ENCODE data around the gene PPP2R2D.
"Not testable (repeated sequence)": the region's sequence is repeated elsewhere in the genome, so short reads cannot be mapped to it uniquely, and the experiment has no call there.

PPP2R2D gene

DNA sequence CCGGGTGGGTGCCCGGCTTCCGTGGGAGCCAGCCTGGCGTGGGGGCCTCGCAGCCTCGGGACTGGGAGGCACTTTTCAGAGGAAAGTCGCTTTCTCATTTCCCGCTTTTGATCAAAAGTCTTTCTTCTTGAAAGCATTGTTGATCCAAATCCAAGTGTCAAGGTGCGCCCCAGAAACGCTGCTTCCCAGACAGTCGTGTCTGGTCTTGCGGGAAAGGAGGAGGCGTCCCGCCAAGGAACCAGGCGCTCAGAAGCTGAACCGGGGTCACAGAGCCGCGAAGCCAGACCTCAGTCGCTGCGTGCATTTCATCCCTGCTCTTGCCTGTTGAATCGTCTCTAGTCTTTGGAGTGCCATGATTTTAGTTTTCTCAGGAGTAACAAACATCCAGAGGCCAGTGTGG lies 82.0 kb downstream of the PPP2R2D start:
- Histone ChIP-seq H3K4me3 (ENCODE audit: low read depth, low read length) (no peak overlapping the region), H3K27me3 (ENCODE audit: control insufficient read depth, insufficient read depth, low read length) (no peaks in the 10 kb centered on the region), H3K79me2 (no peaks in the 10 kb centered on the region), H3K4me2 (ENCODE audit: low read length) (peak overlapping the region; percentile 82), H3K36me3 (ENCODE audit: control insufficient read depth, insufficient read depth, low read length) (no peaks in the 10 kb centered on the region), H3K9me3 (ENCODE audit: control insufficient read depth, low read length) (no peaks in the 10 kb centered on the region), H3K27ac (no peak overlapping the region), H2AFZ (peak overlapping the region; percentile 98), H3K9ac (no peak overlapping the region), H3K4me1 (peaks cover 9% of the 10 kb centered on the region)
- TF ChIP-seq, protein P1, sequence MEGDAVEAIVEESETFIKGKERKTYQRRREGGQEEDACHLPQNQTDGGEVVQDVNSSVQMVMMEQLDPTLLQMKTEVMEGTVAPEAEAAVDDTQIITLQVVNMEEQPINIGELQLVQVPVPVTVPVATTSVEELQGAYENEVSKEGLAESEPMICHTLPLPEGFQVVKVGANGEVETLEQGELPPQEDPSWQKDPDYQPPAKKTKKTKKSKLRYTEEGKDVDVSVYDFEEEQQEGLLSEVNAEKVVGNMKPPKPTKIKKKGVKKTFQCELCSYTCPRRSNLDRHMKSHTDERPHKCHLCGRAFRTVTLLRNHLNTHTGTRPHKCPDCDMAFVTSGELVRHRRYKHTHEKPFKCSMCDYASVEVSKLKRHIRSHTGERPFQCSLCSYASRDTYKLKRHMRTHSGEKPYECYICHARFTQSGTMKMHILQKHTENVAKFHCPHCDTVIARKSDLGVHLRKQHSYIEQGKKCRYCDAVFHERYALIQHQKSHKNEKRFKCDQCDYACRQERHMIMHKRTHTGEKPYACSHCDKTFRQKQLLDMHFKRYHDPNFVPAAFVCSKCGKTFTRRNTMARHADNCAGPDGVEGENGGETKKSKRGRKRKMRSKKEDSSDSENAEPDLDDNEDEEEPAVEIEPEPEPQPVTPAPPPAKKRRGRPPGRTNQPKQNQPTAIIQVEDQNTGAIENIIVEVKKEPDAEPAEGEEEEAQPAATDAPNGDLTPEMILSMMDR (IDR thresholded peaks at IDR 0.05): no peak

DNA sequence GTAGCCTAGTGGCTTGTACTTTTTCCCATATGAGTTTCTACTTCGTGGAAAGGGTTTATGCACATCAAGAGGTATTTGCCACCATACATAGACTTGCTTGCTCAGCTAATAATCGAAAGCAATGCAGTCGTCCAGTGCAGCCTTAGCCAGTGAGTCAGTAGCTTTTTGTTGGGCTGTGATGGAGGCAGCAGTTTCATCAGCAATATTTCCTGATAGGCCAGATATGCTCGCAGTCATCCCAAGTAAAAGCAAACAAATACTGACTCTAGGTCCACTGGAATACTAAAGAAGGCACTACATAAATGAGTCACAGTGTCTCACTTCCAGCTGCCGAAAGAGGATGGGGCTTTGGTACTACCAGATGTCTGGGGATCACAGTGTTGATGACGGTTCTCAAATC lies 83.0 kb downstream of the PPP2R2D start:
- Histone ChIP-seq H2AFZ (no peak overlapping the region), H3K79me2 (no peaks in the 10 kb centered on the region), H3K27ac (no peak overlapping the region), H3K36me3 (ENCODE audit: control insufficient read depth, insufficient read depth, low read length) (no peaks in the 10 kb centered on the region), H3K4me1 (peaks cover 9% of the 10 kb centered on the region), H3K4me3 (ENCODE audit: low read depth, low read length) (no peak overlapping the region), H3K27me3 (ENCODE audit: control insufficient read depth, insufficient read depth, low read length) (no peaks in the 10 kb centered on the region), H3K4me2 (ENCODE audit: low read length) (no peak overlapping the region), H3K9ac (no peak overlapping the region), H3K9me3 (ENCODE audit: control insufficient read depth, low read length) (no peaks in the 10 kb centered on the region)
- TF ChIP-seq, protein P1 (IDR thresholded peaks at IDR 0.05): no peak

DNA sequence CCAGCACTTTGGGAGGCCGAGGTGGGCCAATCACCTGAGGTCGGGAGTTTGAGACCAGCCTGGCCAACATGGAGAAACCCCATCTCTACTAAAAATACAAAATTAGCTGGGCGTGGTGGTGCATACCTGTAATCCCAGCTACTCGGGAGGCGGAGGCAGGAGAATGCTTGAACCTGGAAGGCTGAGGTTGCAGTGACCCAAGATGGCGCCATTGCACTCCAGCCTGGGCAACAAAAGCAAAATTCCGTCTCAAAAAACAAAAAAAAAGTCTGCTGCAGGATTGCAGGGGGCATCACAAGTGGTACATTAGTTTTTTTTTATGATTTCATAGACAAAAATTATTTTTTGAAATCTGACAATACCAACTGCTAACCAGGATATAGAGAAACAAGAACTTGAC lies 86.0 kb downstream of the PPP2R2D start:
- H3K4me1 ChIP-seq; H3K27me3 ChIP-seq (ENCODE audit: control insufficient read depth, insufficient read depth, low read length); H3K79me2 ChIP-seq; H3K36me3 ChIP-seq (ENCODE audit: control insufficient read depth, insufficient read depth, low read length); H2AFZ ChIP-seq; H3K9ac ChIP-seq; H3K4me3 ChIP-seq (ENCODE audit: low read depth, low read length); H3K4me2 ChIP-seq (ENCODE audit: low read length); H3K9me3 ChIP-seq (ENCODE audit: control insufficient read depth, low read length); H3K27ac ChIP-seq: not testable (repeated sequence)

DNA sequence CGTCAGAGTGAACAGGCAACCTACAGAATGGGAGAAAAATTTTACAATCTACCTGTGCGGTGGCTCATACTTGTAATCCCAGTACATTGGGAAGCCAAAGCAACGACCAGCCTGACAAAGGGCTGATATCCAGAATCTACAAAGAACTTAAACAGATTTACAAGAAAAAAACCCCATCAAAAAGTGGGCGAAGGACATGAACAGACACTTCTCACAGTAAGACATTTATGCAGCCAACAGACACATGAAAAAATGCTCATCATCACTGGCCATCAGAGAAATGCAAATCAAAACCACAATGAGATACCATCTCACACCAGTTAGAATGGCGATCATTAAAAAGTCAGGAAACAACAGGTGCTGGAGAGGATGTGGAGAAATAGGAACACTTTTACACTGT lies 86.5 kb downstream of the PPP2R2D start:
- H3K9me3 ChIP-seq (ENCODE audit: control insufficient read depth, low read length); H3K27ac ChIP-seq; H3K4me1 ChIP-seq; H3K4me3 ChIP-seq (ENCODE audit: low read depth, low read length); H3K4me2 ChIP-seq (ENCODE audit: low read length); H2AFZ ChIP-seq; H3K27me3 ChIP-seq (ENCODE audit: control insufficient read depth, insufficient read depth, low read length); H3K36me3 ChIP-seq (ENCODE audit: control insufficient read depth, insufficient read depth, low read length); H3K9ac ChIP-seq; H3K79me2 ChIP-seq: not testable (repeated sequence)

DNA sequence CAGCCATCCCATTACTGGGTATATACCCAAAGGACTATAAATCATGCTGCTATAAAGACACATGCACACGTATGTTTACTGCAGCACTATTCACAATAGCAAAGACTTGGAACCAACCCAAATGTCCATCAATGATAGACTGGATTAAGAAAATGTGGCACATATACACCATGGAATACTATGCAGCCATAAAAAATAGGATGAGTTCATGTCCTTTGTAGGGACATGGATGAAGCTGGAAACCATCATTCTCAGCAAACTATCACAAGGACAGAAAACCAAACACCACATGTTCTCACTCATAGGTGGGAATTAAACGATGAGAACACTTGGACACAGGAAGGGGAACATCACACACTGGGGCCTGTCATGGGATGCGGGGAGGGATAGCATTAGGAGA lies 87.0 kb downstream of the PPP2R2D start:
- H2AFZ ChIP-seq; H3K4me3 ChIP-seq (ENCODE audit: low read depth, low read length); H3K27me3 ChIP-seq (ENCODE audit: control insufficient read depth, insufficient read depth, low read length); H3K9ac ChIP-seq; H3K4me1 ChIP-seq; H3K79me2 ChIP-seq; H3K27ac ChIP-seq; H3K9me3 ChIP-seq (ENCODE audit: control insufficient read depth, low read length); H3K4me2 ChIP-seq (ENCODE audit: low read length); H3K36me3 ChIP-seq (ENCODE audit: control insufficient read depth, insufficient read depth, low read length): not testable (repeated sequence)

DNA sequence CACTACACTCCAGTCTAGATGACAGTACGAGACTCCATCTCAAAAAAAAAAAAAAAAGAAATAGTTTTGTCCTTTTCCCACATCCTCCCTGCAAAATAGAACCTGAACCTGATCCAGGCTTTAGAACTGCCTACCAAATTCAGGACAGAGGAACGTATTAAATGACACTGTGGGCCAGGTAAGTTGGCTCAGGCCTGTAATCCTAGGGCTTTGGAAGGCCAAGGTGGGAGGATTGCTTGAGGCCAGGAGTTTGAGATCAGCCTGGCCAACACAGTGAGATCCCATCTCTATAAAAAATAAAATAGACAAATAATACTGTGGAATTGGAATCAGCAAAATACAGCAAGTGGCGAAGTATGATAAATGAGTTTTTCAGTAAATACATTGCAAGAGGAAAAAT lies 90.9 kb downstream of the PPP2R2D start:
- no peak overlapping the region for H2AFZ ChIP-seq
- TF ChIP-seq, protein P1 (IDR thresholded peaks at IDR 0.05): no peak
- H3K4me2 ChIP-seq (ENCODE audit: low read length): no peak overlapping the region
- H3K79me2 ChIP-seq: no peaks in the 10 kb centered on the region
- no peaks in the 10 kb centered on the region for H3K9me3 ChIP-seq (ENCODE audit: control insufficient read depth, low read length)
- no peak overlapping the region for H3K9ac ChIP-seq
- no peaks in the 10 kb centered on the region for H3K4me1 ChIP-seq
- H3K4me3 ChIP-seq (ENCODE audit: low read depth, low read length): no peak overlapping the region
- H3K27me3 ChIP-seq (ENCODE audit: control insufficient read depth, insufficient read depth, low read length): no peaks in the 10 kb centered on the region
- no peaks in the 10 kb centered on the region for H3K36me3 ChIP-seq (ENCODE audit: control insufficient read depth, insufficient read depth, low read length)
- no peak overlapping the region for H3K27ac ChIP-seq

Measured in parathyroid adenoma (tissue), 2 donors.